Measurements from ENCODE around the gene ZNF683. TPM values are rescaled to one million over a fixed set of nuclear protein-coding genes. Genes with fewer than 3 reads are reported as not detected.
"Not testable (repeated sequence)": the region's sequence is repeated elsewhere in the genome, so short reads cannot be mapped to it uniquely, and the experiment has no call there.

The ZNF683 gene
- total RNA-seq (2014; rRNA removed; shearing (Covaris generic); ENCODE audit: low replicate concordance) = not detected in 2 replicates

DNA sequence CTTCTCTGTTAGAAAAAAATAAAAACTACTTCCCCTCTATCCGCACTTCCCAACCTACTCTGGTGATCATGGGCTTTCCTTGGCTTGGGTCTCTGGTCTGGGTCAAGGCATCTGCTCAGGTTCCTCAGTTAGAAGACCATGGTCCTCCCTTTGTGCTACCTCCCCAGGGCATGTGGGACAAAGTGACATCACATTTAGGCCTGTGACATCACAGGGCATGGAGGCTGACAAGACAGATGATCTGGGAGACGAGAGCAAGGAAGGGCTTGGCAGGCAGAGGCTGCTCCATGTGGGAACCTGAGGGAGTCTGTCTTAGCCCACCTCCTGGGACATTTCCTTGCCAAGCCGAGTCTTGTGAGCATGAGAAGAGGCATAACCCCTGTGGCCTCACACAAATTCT lies at the start of gene ZNF683:
Gene ZNF683, minus strand, starts transcription at position 140 of the 400 bp plus-strand sequence. CDS start 4,179 bp downstream, outside the sequence.
- DNase-seq, H3K4me3 ChIP-seq, H3K9me3 ChIP-seq, H3K36me3 ChIP-seq, H3K27me3 ChIP-seq: not testable (repeated sequence)

DNA sequence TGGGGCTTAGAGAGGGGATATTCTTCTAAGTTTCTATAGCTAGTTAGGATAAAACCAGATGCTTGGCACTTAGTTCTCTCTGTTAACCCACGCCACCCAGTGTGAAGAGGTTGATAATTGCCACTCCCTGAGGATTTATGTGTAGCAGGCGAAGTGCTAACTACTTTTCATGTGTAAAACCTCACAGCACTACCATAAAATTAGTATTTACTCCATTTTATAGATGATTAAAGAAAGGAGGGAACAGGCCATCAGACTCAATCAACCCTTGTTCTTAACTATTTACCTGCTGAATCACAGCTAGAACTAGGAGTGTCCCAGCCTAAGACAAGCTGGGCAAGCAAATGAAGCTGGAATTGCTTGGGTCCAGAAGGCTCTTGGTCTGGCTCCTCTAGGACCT lies 46.9 kb upstream of the ZNF683 start:
- no peak for DNase-seq
- H3K36me3 ChIP-seq = no peaks in the 10 kb centered on the region
- H3K4me3 ChIP-seq = no peak overlapping the region
- H3K9me3 ChIP-seq = no peaks in the 10 kb centered on the region
- H3K27me3 ChIP-seq = peaks cover 29% of the 10 kb centered on the region

DNA sequence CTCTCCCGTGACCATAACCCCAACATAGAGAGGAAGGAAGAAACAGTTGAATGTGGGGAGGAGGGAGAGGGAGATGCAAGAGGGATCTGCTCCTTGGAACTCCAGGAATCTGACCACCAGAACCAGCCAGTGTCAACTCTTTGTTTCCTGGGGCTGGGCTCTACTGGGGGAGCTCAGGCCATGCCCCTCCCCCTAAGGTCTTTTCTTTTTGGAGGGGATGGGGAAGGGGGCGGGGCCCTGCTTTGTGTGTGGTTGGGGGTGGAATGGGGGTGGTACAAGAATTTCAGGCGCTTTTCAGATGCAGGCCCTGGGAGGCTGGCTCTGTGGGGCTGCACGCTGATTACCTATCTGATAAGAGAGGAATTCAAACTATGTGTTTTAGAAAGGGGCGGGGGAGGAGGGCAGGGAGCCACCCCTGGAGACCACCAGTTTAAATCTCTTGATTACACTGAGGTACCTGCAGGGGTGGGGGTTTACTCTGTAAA lies 46.4 kb upstream of the ZNF683 start:
- Histone ChIP-seq H3K9me3 (no peaks in the 10 kb centered on the region), H3K36me3 (no peaks in the 10 kb centered on the region), H3K4me3 (no peak overlapping the region), H3K27me3 (peaks cover 29% of the 10 kb centered on the region)
- DNase-seq = no peak

DNA sequence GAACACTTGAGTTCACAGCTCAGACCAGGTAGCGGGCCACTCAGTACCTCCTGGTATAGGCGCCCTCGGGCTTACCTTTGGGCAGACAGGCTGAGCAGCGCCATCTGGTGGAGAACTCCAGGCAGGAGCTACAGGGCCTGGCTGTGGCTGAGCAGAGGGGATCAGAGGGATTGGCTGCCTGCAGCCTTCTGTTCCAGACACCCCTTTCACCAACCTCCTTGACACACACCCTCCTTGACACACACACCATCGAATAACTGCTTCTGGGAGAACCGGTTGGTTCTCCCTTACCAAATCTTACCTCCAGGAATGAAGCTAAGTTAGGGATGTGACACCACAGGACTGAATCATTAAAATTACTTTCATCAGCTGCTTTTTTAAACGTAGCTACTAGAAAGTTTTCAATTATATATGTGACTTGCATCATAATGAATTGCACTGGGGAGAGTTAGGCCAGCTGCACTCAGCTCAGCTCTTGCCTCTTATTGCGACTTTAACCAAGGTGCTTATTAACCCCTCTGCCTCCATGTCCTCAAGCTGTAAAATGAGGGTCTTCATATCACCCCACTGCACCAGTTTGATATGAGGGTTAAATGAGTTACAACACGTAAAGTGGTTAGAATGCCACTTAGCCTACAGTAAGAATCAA lies 44.7 kb upstream of the ZNF683 start:
- DNase-seq = peak; percentile 54
- H3K36me3 ChIP-seq = no peaks in the 10 kb centered on the region
- no peak overlapping the region for H3K4me3 ChIP-seq
- peaks cover 36% of the 10 kb centered on the region for H3K27me3 ChIP-seq
- H3K9me3 ChIP-seq = no peaks in the 10 kb centered on the region

DNA sequence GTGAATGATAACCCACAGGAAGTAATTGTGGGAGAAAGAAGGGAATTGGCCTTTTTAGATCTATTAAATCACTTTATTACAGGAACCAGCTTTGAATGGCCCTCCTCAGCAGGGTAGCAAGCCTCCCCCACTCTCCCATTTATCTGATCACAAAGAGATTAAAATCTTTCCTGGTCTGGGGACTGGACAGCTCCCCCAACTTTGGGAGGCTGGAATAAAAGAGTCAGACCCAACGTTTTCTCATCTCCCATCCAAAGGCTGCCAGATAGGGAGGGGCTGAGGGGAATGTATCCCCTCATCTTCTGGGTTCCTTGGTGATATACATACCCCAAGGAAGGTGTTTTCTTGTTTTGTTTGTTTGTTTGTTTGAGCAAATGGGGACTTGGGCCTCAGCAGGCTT lies 40.5 kb upstream of the ZNF683 start:
- H3K4me3 ChIP-seq = no peak overlapping the region
- no peak for DNase-seq
- peaks cover 63% of the 10 kb centered on the region for H3K27me3 ChIP-seq
- H3K36me3 ChIP-seq = no peaks in the 10 kb centered on the region
- H3K9me3 ChIP-seq = no peaks in the 10 kb centered on the region

DNA sequence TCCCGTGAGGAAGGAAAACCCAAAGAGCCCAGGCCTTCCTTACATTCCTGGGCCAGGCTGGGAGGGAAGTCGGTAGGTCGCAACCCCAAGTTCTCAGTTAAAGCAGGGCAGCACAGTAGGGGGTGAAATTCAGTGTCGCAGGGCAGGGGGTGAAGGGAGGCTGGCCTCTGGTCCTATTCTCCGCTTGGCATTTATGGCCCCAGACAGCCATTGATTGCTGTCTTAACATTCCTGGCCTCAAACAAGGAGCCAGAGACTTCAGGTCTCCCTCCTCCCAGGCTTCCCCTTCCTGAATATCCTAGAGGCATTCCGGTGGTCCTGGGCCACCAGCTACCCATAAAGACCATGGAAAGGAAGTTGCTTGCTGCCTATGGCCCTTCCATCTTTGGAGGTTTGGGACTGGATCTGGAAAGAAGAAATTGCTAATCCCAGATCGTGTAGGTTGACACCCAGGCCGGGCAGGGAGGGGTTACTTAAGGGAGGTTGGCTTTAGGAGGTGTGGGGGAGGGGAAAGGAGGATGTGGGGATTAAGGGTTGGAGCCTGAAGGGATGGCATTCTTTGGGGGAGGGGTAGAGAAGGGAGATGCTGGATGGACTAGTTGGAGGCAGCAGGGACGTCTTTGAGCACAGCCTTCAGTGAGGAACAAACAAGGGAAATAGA lies 39.8 kb upstream of the ZNF683 start:
- no peaks in the 10 kb centered on the region for H3K9me3 ChIP-seq
- no peak for DNase-seq
- peaks cover 63% of the 10 kb centered on the region for H3K27me3 ChIP-seq

DNA sequence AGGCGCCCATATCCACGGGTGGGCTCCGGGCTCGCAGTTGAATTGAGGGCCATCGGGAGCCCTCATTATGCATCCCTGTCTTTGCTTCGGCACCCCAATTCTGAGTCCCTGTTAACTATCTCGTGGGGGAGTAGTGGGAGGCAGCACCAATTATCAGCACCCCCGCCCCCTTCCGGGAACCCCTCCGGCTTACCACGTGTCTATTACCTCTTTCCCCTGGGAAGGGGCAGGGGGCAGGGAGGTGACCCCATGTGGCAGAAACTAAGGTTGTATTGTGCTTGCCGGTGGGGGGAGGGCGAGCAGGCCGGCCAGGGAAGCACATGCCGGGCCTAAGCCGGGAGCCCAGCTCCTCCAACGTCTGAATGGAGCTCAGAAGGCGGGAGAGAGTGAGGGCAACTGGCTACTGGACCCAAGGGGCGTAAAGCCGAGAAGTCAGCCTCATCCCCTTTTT lies 39.1 kb upstream of the ZNF683 start:
- Histone ChIP-seq H3K27me3 (peaks cover 63% of the 10 kb centered on the region), H3K9me3 (no peaks in the 10 kb centered on the region), H3K36me3 (no peaks in the 10 kb centered on the region), H3K4me3 (no peak overlapping the region)
- DNase-seq = no peak

More for the DNA sequence above, 39.8 kb upstream of the ZNF683 start:
- no peak overlapping the region for H3K4me3 ChIP-seq
- H3K36me3 ChIP-seq = no peaks in the 10 kb centered on the region

DNA sequence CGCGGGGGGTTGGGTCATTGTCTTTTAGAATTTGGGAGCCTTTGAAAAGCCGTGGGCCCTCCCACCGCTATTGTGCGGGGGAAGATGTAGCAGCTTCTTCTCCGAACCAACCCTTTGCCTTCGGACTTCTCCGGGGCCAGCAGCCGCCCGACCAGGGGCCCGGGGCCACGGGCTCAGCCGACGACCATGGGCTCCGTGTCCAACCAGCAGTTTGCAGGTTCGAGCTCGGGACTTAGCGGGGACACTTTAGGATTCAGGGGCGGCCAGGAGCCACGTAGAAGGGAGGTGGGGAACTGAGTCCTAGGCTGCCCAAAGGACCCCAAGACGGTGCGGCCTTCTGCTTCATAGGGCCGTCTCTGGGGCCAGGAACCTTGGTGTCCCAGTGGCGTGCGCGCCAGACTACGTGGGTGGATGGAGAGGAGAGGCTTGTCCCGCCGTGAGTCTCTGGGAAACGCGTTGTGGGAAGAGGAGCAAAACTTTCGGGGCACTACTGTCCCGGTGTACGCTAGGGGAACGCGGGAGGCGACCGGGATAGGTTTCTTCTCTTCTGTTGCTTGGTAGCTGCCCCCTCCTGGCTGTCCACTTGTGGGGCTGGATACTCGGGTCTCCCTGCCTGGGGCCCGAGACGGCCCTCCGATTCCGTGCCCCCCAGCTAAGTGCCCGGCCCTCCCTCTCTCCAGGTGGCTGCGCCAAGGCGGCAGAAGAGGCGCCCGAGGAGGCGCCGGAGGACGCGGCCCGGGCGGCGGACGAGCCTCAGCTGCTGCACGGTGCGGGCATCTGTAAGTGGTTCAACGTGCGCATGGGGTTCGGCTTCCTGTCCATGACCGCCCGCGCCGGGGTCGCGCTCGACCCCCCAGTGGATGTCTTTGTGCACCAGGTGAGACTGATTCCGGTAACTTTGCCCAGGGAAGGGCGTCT lies 38.4 kb upstream of the ZNF683 start, which contains the start of gene LIN28A:
Gene LIN28A, plus strand, starts transcription at position 112 of the 918 bp plus-strand sequence. Its CDS starts 75 bp downstream, at position 187.
- no peaks in the 10 kb centered on the region for H3K36me3 ChIP-seq
- no peak for DNase-seq
- no peaks in the 10 kb centered on the region for H3K9me3 ChIP-seq
- no peak within 1 kb of the TSS for H3K4me3 ChIP-seq
- H3K27me3 ChIP-seq = peaks cover 56% of the 10 kb centered on the region

DNA sequence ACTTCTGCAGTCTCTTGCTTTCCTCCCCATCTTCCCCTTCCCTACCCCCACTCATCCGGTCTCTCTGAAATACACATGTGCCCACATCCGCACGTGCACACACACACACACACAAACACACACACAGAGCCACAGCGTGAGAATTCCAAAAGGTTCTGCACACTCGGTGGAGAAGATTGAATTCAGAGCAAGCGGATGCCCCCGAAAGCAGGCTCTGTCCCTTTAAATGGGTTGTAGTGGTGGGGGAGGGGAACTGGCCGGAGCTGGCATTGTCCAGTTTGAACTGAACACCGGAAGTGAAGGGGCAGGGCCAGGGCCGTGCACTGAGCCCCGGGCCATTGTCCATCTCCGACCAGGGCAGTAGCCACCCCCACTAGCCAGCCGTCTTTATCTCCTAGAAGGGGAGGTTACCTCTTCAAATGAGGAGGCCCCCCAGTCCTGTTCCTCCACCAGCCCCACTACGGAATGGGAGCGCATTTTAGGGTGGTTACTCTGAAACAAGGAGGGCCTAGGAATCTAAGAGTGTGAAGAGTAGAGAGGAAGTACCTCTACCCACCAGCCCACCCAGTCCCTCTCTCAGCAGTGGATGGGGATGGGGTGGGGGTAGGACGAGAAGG lies 36.7 kb upstream of the ZNF683 start:
- H3K4me3 ChIP-seq = no peak overlapping the region
- H3K36me3 ChIP-seq = no peaks in the 10 kb centered on the region
- no peaks in the 10 kb centered on the region for H3K9me3 ChIP-seq
- DNase-seq = no peak
- H3K27me3 ChIP-seq = peaks cover 45% of the 10 kb centered on the region

DNA sequence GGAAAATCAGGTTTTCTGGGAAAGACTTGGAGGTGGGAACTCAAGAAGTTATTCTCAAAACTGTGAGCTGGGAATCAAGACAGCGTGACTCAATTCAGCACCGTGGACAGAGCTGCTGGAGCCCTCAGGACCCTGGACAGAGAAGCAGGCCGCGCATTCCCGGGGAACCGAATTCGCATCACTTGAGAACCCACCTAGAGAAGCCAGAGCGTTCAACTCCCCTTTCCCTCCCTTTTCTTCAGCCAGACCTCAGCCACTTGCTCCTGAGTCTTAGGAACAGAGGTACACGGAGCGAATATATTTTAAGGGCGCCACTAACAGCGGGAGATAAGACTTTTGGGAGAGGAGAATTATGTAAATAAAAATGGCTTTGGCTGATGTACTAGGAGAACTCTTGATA lies 36.1 kb upstream of the ZNF683 start:
- H3K9me3 ChIP-seq = no peaks in the 10 kb centered on the region
- DNase-seq = peak; percentile 47
- no peaks in the 10 kb centered on the region for H3K36me3 ChIP-seq
- H3K4me3 ChIP-seq = no peak overlapping the region
- peaks cover 42% of the 10 kb centered on the region for H3K27me3 ChIP-seq

DNA sequence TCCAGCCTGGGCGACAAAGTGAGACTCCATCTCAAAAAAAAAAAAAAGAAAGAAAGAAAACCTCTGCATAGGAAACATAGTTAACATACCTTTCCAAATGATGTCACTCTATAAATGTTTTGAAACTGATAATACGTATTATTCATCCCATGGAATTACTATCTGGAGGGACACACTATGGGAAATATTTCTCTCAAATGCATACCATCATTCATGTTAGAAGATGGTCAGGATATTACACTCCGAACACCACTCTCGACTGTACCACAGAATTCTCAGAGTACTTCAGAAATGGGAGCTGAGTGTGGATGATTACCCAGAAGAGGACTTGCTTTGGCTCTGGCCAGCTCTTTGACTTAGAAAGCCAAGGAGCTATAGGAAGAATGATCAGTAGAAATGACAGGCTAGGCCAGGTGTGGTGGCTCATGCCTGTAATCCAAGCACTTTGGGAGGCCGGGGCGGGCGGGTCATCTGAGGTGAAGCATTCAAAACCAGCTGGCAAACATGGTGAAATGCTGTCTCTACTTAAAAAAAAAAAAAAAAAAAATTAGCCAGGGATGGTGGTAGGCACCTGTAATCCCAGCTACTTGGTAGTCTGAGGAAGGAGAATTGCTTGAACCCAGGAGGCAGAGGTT lies 32.8 kb upstream of the ZNF683 start:
- no peaks in the 10 kb centered on the region for H3K36me3 ChIP-seq
- H3K9me3 ChIP-seq = no peaks in the 10 kb centered on the region
- H3K27me3 ChIP-seq = peaks cover 13% of the 10 kb centered on the region
- no peak for DNase-seq
- no peak overlapping the region for H3K4me3 ChIP-seq

DNA sequence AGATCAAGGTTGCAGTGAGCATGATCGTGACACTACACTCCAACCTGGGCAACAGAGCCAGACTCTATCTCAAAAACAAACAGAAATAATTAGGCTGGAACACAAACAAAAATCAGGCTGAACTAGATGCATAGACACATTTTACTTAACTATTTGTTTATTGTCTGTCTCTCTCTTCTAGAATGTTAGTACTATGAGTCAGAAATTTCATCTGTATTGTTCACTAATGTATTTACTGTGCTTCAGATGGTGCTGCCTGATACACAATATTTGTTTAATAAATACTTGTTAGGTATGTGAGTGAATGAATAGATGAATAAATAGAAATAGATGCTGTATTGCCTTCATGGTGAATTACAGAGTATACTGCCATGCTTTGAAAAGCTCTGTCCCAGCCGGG lies 32.1 kb upstream of the ZNF683 start:
- H3K36me3 ChIP-seq = no peaks in the 10 kb centered on the region
- no peak overlapping the region for H3K4me3 ChIP-seq
- peaks cover 10% of the 10 kb centered on the region for H3K27me3 ChIP-seq
- no peaks in the 10 kb centered on the region for H3K9me3 ChIP-seq
- no peak for DNase-seq

DNA sequence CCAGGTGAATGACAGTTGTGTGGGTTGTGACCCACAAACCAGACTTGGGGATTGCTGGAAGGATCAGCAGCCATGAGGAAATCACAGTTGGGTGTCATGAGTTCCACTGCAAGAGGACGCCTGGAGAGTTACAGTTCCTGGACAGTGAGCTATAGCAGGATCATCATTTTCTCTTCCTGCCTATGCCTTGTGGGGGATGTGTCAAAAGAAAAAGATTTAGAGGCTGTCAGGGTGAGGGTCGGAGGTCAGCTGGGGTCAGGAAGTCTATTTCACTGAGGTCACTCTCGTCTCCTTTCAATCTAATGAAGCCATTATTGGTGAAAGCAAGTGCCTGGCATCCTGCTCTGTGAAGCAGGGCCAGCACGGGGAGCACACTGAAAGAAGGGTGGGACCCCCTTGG lies 31.1 kb upstream of the ZNF683 start:
- Histone ChIP-seq H3K27me3 (peaks cover under 1% of the 10 kb centered on the region), H3K36me3 (no peaks in the 10 kb centered on the region), H3K9me3 (no peaks in the 10 kb centered on the region), H3K4me3 (no peak overlapping the region)
- no peak for DNase-seq

DNA sequence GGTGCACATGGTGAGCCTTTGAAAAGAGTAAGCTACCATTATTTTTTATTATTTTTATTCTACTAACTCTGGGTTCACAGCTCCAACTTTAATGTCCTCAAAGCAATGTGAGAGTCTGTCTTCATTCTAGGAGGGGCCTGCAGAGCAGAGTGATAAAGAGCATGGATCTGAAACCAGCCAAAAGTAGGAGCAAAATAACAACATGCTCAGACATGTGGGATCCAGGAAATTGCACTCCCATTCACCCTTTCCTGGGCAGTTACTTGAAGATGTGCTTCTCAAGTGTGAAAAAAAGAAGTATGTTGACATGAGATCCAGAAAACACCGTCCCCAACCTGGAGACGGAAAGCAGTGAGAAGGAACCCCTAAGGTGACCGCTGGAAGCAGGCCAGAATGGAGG lies 29.3 kb upstream of the ZNF683 start:
- DNase-seq = no peak
- Histone ChIP-seq H3K27me3 (no peaks in the 10 kb centered on the region), H3K4me3 (no peak overlapping the region), H3K36me3 (no peaks in the 10 kb centered on the region), H3K9me3 (no peaks in the 10 kb centered on the region)

DNA sequence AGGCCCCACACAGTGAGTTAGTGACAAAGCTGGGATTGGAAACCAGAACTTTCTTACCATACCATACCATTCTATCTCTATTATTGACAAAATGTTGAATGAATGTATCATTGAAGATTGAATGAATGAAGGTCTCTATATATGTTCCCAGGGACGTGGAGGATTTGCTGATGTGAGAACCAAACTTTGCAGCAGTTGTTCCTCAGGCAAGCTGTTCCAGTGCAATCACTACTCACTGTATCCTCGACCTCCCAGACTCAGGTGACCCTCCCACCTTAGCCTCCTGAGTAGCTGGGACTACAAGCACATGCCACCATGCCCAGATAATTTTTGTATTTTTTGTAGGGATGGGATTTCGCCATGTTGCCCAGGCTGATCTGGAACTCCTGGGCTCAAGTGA lies 26.5 kb upstream of the ZNF683 start:
- DNase-seq = no peak
- H3K27me3 ChIP-seq = no peaks in the 10 kb centered on the region
- H3K4me3 ChIP-seq = no peak overlapping the region
- no peaks in the 10 kb centered on the region for H3K36me3 ChIP-seq
- no peaks in the 10 kb centered on the region for H3K9me3 ChIP-seq

DNA sequence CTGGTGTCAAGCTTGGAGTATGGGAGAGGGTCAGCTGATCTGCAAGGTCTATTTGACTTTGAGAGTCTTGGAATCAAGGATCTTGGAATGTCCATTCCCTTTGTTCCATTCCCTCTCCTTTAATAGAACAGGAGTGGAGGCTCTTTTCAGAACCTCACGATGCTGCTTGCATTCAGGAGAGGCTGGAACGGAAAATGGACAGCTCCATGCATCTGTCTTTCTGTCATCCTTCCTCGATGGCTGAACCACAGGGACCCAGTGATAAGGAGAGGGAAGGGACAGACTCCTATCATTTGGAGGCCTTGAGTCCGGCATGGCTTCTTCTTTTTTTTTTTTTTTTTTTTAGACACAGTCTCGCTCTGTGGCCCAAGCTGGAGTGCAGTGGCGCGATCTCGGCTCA lies 23.2 kb upstream of the ZNF683 start:
- H3K4me3 ChIP-seq = no peak overlapping the region
- no peaks in the 10 kb centered on the region for H3K36me3 ChIP-seq
- no peaks in the 10 kb centered on the region for H3K27me3 ChIP-seq
- no peak for DNase-seq
- H3K9me3 ChIP-seq = no peaks in the 10 kb centered on the region

Data from MG63 (cell line).